Endothelial cell of umbilical vein (primary cell): ENCODE data around the gene BNC2. TPM values are rescaled to one million over a fixed set of nuclear protein-coding genes. Genes with fewer than 3 reads are reported as not detected.
A peak's percentile ranks its signal among the peaks of the same experiment; 100 is the strongest.

Source experiments
- BruUV-seq: library from RNA; stranded (reverse); fragments of 400-500 nt; replicated peaks from 2 replicates; lab custom pipeline; 2021; lab: Mats Ljungman, UMichigan
- CTCF ChIA-PET: fragments of 300-600, 350-600 bp; sonication (Branson Sonifier 250); formaldehyde crosslinking; loops from one replicate; lab custom pipeline; 2021; ENCODE audit warnings: antibody characterized with exemption, inconsistent platforms; lab: Charles Lee
- POLR2A ChIA-PET: fragments of 300-600, 350-600 bp; sonication (Branson Sonifier 250); formaldehyde crosslinking; loops from one replicate; lab custom pipeline; 2021; ENCODE audit warnings: antibody characterized with exemption, inconsistent platforms; lab: Charles Lee
- DNase-seq: peaks from one replicate; pipeline ENCODE4 v3.0.0-alpha.2; 2011; ENCODE audit warnings: low read depth, low spot score
- FAIRE-seq: peaks from 2 replicates; lab custom pipeline; 2011; peaks lifted over from hg19 to GRCh38; lab: Jason Lieb, UNC
- H2AFZ ChIP-seq: 2 replicates; pipeline ENCODE4 v1.6.0; 2012; ENCODE audit warnings: low read depth, low read length, control low read depth, inconsistent platforms
- H3K27ac ChIP-seq: 2 replicates; pipeline ENCODE4 v1.5.1; 2011; ENCODE audit warnings: low read depth, mild to moderate bottlenecking, control low read depth, low read length, moderate library complexity; ENCODE audit not compliant: insufficient read depth
- H3K27me3 ChIP-seq, 2 experiments: 2 replicates each; pipeline versions ENCODE4 v1.6.0 to v1.6.1; 2011; ENCODE audit warnings: low read length in 2 of 2, mixed read lengths in 1 of 2; ENCODE audit not compliant: control insufficient read depth in 2 of 2, insufficient read depth in 2 of 2
- H3K36me3 ChIP-seq, 2 experiments: 2 replicates in 1 of 2; 3 replicates in 1 of 2; pipeline ENCODE4 v1.5.1; 2011; ENCODE audit warnings: low read length in 2 of 2, mild to moderate bottlenecking in 1 of 2, moderate library complexity in 1 of 2; ENCODE audit not compliant: control insufficient read depth in 2 of 2, insufficient read depth in 2 of 2; ENCODE audit errors: extremely low read depth in 1 of 2
- H3K4me1 ChIP-seq: 3 replicates; pipeline ENCODE4 v1.5.1; 2011; ENCODE audit warnings: mild to moderate bottlenecking, low read length; ENCODE audit not compliant: control insufficient read depth, insufficient read depth; ENCODE audit errors: extremely low read depth
- H3K4me2 ChIP-seq: 2 replicates; pipeline ENCODE4 v1.6.1; 2011; ENCODE audit warnings: low read length, control low read depth, mixed read lengths; ENCODE audit not compliant: insufficient read depth
- H3K4me3 ChIP-seq, 3 experiments: fragments of 200-600 bp in 1 of 3; sonication (generic), shearing (Covaris generic) in 1 of 3; replicated peaks in 1 of 3; 2 replicates each; pipeline ENCODE4 v1.5.1; 2011 to 2016; ENCODE audit warnings: control low read depth in 3 of 3, low read length in 3 of 3, mild to moderate bottlenecking in 2 of 3, inconsistent platforms in 1 of 3, low read depth in 1 of 3, moderate library complexity in 1 of 3; ENCODE audit not compliant: insufficient read depth in 1 of 3
- H3K79me2 ChIP-seq: 2 replicates; pipeline ENCODE4 v1.6.0; 2012; ENCODE audit warnings: low read length, inconsistent platforms; ENCODE audit not compliant: control insufficient read depth, insufficient read depth
- H3K9ac ChIP-seq: replicated peaks from 2 replicates; pipeline ENCODE3; 2011; ENCODE audit warnings: low read length, control low read depth; ENCODE audit not compliant: insufficient read depth; ENCODE audit errors: extremely low read depth
- H3K9me1 ChIP-seq: replicated peaks from 3 replicates; pipeline ENCODE4 v1.6.0; 2011; ENCODE audit warnings: mild to moderate bottlenecking, low read length; ENCODE audit not compliant: control insufficient read depth, insufficient read depth; ENCODE audit errors: extremely low read depth
- H3K9me3 ChIP-seq: replicated peaks from 2 replicates; pipeline ENCODE4 v1.5.1; 2012; ENCODE audit warnings: low read length, inconsistent platforms; ENCODE audit not compliant: control insufficient read depth, insufficient read depth
- H4K20me1 ChIP-seq: replicated peaks from 2 replicates; pipeline ENCODE3; 2011; ENCODE audit warnings: mild to moderate bottlenecking, low read length; ENCODE audit not compliant: control insufficient read depth, insufficient read depth; ENCODE audit errors: extremely low read depth
- EZH2 ChIP-seq: IDR thresholded peaks from 2 replicates; pipeline ENCODE4 v1.6.1; 2012; ENCODE audit warnings: borderline replicate concordance, low read depth, mild to moderate bottlenecking, moderate library complexity, low read length, inconsistent platforms; ENCODE audit not compliant: severe bottlenecking
- FOS ChIP-seq: IDR thresholded peaks from 2 replicates; pipeline ENCODE4 v1.6.1; 2011; ENCODE audit warnings: mild to moderate bottlenecking, low read length, moderate library complexity, borderline replicate concordance; ENCODE audit not compliant: insufficient read depth
- GATA2 ChIP-seq: IDR thresholded peaks from 2 replicates; pipeline ENCODE4 v1.7.0; 2011; ENCODE audit warnings: low read depth, mild to moderate bottlenecking, moderate library complexity, mixed read lengths, low read length; ENCODE audit not compliant: insufficient read length, insufficient read depth
- MAX ChIP-seq: IDR thresholded peaks from 2 replicates; pipeline ENCODE4 v1.6.1; 2011; ENCODE audit not compliant: insufficient read depth, insufficient read length
- MYC ChIP-seq: IDR thresholded peaks from one replicate; pipeline ENCODE4 v1.6.1; 2011; ENCODE audit warnings: mild to moderate bottlenecking, low read depth, low read length
- POLR2A ChIP-seq: IDR thresholded peaks from 2 replicates; pipeline ENCODE4 v1.6.1; 2012; ENCODE audit warnings: low read depth, mild to moderate bottlenecking, control low read depth, low read length
- POLR2AphosphoS5 ChIP-seq: IDR thresholded peaks from 2 replicates; pipeline ENCODE4 v1.6.1; 2012; ENCODE audit warnings: low read depth, mild to moderate bottlenecking, control low read depth, low read length, moderate library complexity; ENCODE audit not compliant: insufficient read depth
- dilution Hi-C: fragments of 300-500 bp; cut with MboI; formaldehyde crosslinking; loops from one replicate; pipeline ENCODE4 v1.15.0; 2019; ENCODE audit warnings: low sequenced_read_pairs; ENCODE audit not compliant: extremely low pct_ligation_motif_present
- intact Hi-C: fragments of 100-400 bp; cut with micrococcal nuclease; formaldehyde crosslinking; loops from one replicate; pipeline ENCODE4 v1.10.0; 2022
- polyA plus RNA-seq, 4 experiments: library from polyadenylated mRNA; depleted of rRNA in 3 of 4; stranded (reverse) in 3 of 4; unstranded in 1 of 4; fragments of >200 nt; gene quantifications; 2 replicates each; pipeline versions ENCODE4 v1.2.1 to v1.2.3, GENCODE V29; 2011 to 2012; ENCODE audit warnings: missing spikeins in 1 of 4
- total RNA-seq: library from RNA; stranded (reverse); gene quantifications from 2 replicates; pipeline ENCODE4 v1.2.3, GENCODE V29; 2021

The BNC2 gene
- total and polyA plus RNA-seq, 2 donors (not counting 3 experiments of a cell fraction or from before 2014, with no cell fraction given) = 12.1 to 34.3 TPM

- Histone ChIP-seq H3K79me2 (no peaks in the 10 kb centered on the region), H3K9ac (no peak overlapping the region), H3K4me1 (no peaks in the 10 kb centered on the region), H3K27me3 (no peaks in the 10 kb centered on the region), H3K4me3 (no peak overlapping the region), H3K27ac (no peak overlapping the region), H3K9me1 (peaks cover 1% of the 10 kb centered on the region), H3K9me3 (no peaks in the 10 kb centered on the region), H2AFZ (no peak overlapping the region), H4K20me1 (no peaks in the 10 kb centered on the region), H3K36me3 (no peaks in the 10 kb centered on the region), H3K4me2 (no peak overlapping the region)
- ChIA-PET POLR2A (no interaction called here), CTCF (interaction anchor here (0.8 to 1.4 kb wide), 6 partner anchors 9 to 318 kb away, joined by 3 to 4 read pairs (median 3); no protein-coding TSS in a partner anchor)
- dilution Hi-C loops = no loop called here
- TF ChIP-seq GATA2 (peak; percentile 50), EZH2 (no peak)
- peak; percentile 17 for DNase-seq
- no peak for FAIRE-seq
- no TSS peak for BruUV-seq
- intact Hi-C loops = loop anchor here (5.0 kb wide), 1 partner anchor 152 kb away; no protein-coding TSS in a partner anchor
Measured at GRCh38 chr9:16575142-16575985, 295.1 kb downstream of the BNC2 start.

GRCh38 chr9:16572005-16572734 is 298.3 kb downstream of the BNC2 start:
- BruUV-seq = no TSS peak
- Histone ChIP-seq H3K27ac (no peak overlapping the region), H3K4me2 (no peak overlapping the region), H3K9me1 (peaks cover 4% of the 10 kb centered on the region), H3K4me3 (no peak overlapping the region), H2AFZ (no peak overlapping the region), H3K9me3 (no peaks in the 10 kb centered on the region), H4K20me1 (peaks cover 2% of the 10 kb centered on the region), H3K27me3 (no peaks in the 10 kb centered on the region), H3K36me3 (no peaks in the 10 kb centered on the region), H3K4me1 (no peaks in the 10 kb centered on the region), H3K9ac (no peak overlapping the region), H3K79me2 (no peaks in the 10 kb centered on the region)
- ChIA-PET POLR2A (no interaction called here), CTCF (no interaction called here)
- intact Hi-C loops = no loop called here
- dilution Hi-C loops = no loop called here
- TF ChIP-seq MAX (no peak), EZH2 (no peak), POLR2AphosphoS5 (no peak), POLR2A (no peak), FOS (no peak), MYC (no peak)
- no peak for DNase-seq
- no peak for FAIRE-seq
